Spleen (tissue), 11 donors: ENCODE results near the gene UBLCP1. TPM values are rescaled to one million over a fixed set of nuclear protein-coding genes. Genes with fewer than 3 reads are reported as not detected.
A peak's percentile ranks its signal among the peaks of the same experiment; 100 is the strongest.

Source experiments
- DNase-seq: peaks from one replicate; pipeline ENCODE4 v3.0.0-alpha.2; 2020
- H3K27ac ChIP-seq, 8 donors: fragments of 200-600 bp; sonication (generic) in 7 of 8; 1 replicate in 4 of 8; 2 replicates in 4 of 8; pipeline versions ENCODE4 v1.5.0 to v1.8.0; 2016 to 2021; ENCODE audit warnings: inconsistent platforms in 4 of 8, mild to moderate bottlenecking in 4 of 8, moderate library complexity in 1 of 8
- H3K27me3 ChIP-seq, 7 donors: fragments of 200-600 bp; sonication (generic) in 6 of 7; replicated peaks in 1 of 7; 1 replicate in 4 of 7; 2 replicates in 3 of 7; pipeline versions ENCODE4 v1.5.0 to v1.8.0; 2016 to 2021; ENCODE audit warnings: inconsistent platforms in 3 of 7, mild to moderate bottlenecking in 1 of 7
- H3K36me3 ChIP-seq, 6 donors: fragments of 200-600 bp; sonication (generic) in 5 of 6; 1 replicate in 4 of 6; 2 replicates in 2 of 6; pipeline versions ENCODE4 v1.5.0 to v1.8.0; 2016 to 2021; ENCODE audit warnings: inconsistent platforms in 2 of 6
- H3K4me1 ChIP-seq, 6 donors: fragments of 200-600 bp; sonication (generic) in 5 of 6; 1 replicate in 3 of 6; 2 replicates in 3 of 6; pipeline versions ENCODE4 v1.5.0 to v1.8.0; 2016 to 2021; ENCODE audit warnings: inconsistent platforms in 3 of 6
- H3K4me3 ChIP-seq, 8 donors: fragments of 200-600 bp; sonication (generic) in 7 of 8; 1 replicate in 4 of 8; 2 replicates in 4 of 8; pipeline versions ENCODE4 v1.5.0 to v1.8.0; 2016 to 2021; ENCODE audit warnings: inconsistent platforms in 4 of 8, mild to moderate bottlenecking in 4 of 8, moderate library complexity in 2 of 8
- H3K9me3 ChIP-seq, 8 donors: fragments of 200-600 bp; sonication (generic) in 7 of 8; 1 replicate in 4 of 8; 2 replicates in 4 of 8; pipeline versions ENCODE4 v1.5.0 to v1.8.0; 2016 to 2021; ENCODE audit warnings: inconsistent platforms in 4 of 8
- CTCF ChIP-seq, 11 experiments: fragments of 200-600 bp in 7 of 11; fragments of 450-650 bp in 4 of 11; sonication (generic) in 4 of 11; IDR thresholded peaks in 8 of 11; conservative IDR thresholded peaks in 3 of 11; 1 replicate in 7 of 11; 2 replicates in 4 of 11; pipeline versions ENCODE4 v1.4.0 to v1.8.0; 2016 to 2021; ENCODE audit warnings: antibody characterized with exemption in 11 of 11, inconsistent platforms in 4 of 11, mild to moderate bottlenecking in 1 of 11
- POLR2A ChIP-seq, 3 donors: fragments of 450-650 bp; IDR thresholded peaks; one replicate each; pipeline ENCODE4 v1.5.1; 2017; ENCODE audit warnings: antibody characterized with exemption in 3 of 3, mild to moderate bottlenecking in 1 of 3
- POLR2AphosphoS5 ChIP-seq, 3 donors: sonication (generic); formaldehyde crosslinking; IDR thresholded peaks; one replicate each; pipeline ENCODE4 v1.5.1; 2017; ENCODE audit warnings: antibody characterized with exemption in 3 of 3
- WGBS, 5 donors: extraction: QIAGEN DNeasy Blood & Tissue Kit in 3 of 5; methylation state at CpG; one replicate each; pipeline versions ENCODE4 v1.1.5 to v1.1.7; 2013 to 2018; 5-methylcytosine and 5-hydroxymethylcytosine counted together
- intact Hi-C: fragments of 100-400 bp; cut with DNase I; formaldehyde crosslinking; loops from one replicate; pipeline ENCODE4 v1.15.0; 2023; ENCODE audit warnings: low total_unique reads
- polyA plus RNA-seq, 3 donors: library from polyadenylated mRNA; stranded (reverse); fragments of 200-250 nt; gene quantifications; one replicate each; pipeline ENCODE4 v1.2.1, GENCODE V29; 2013
- total RNA-seq, 7 donors: library from RNA; depleted of rRNA in 3 of 7; stranded (reverse); fragments of >200 nt in 3 of 7; fragmentation: NEBNext Ultra II Directional in 4 of 7; extraction: Animal tissue kit (Norgen Biotek cat#: 25700) in 4 of 7; gene quantifications; one replicate each; pipeline versions ENCODE4 v1.1.0 to v1.2.1, GENCODE V29; 2016 to 2021
- donor health status: healthy with polysubstance abuse.
- donor health status: DM: no; HTN: no; CAD: no; lungs with moderate emphysema.
- donor health status: DM: no; HTN: no; CAD: no.
- donor health status: Bipolar disorder and iron deficiency.
- donor health status: healthy.
- donor health status: DM: no; HTN: no; CAD: no.
- donor health status: DM: yes; HTN: yes; CAD: no.

Gene UBLCP1
- total and polyA plus RNA-seq, 10 donors = 25.4 to 44.8 (median 29.9) TPM

GRCh38 chr5:159241946-159242552 lies 21.0 kb upstream of the UBLCP1 start:
- no peaks in the 10 kb centered on the region for H3K27me3 ChIP-seq
- 10 to 21% (median 16%) methylated on average over 2 of the region's 2 CpGs for WGBS, 5 donors
- H3K4me3 ChIP-seq = no peak overlapping the region
- DNase-seq = no peak
- TF ChIP-seq POLR2AphosphoS5 (IDR thresholded peaks at IDR 0.05) (no peak), CTCF (IDR thresholded peaks at IDR 0.05 in 8 of 11, conservative IDR thresholded peaks at IDR 0.05 in 3 of 11) (no peak), POLR2A (IDR thresholded peaks at IDR 0.05) (no peak)
- H3K27ac ChIP-seq = peak overlapping the region in 1 of 8 donors; percentile 40
- H3K36me3 ChIP-seq = no peaks in the 10 kb centered on the region
- intact Hi-C loops = no loop called here
- H3K9me3 ChIP-seq = no peaks in the 10 kb centered on the region
- H3K4me1 ChIP-seq = peaks cover 0 to 17% (median 9%) of the 10 kb centered on the region in 6 donors

- TF ChIP-seq POLR2A (IDR thresholded peaks at IDR 0.05) (no peak), CTCF (IDR thresholded peaks at IDR 0.05 in 8 of 11, conservative IDR thresholded peaks at IDR 0.05 in 3 of 11) (no peak), POLR2AphosphoS5 (IDR thresholded peaks at IDR 0.05) (no peak)
- peaks cover 0 to 17% (median 9%) of the 10 kb centered on the region in 6 donors for H3K4me1 ChIP-seq
- H3K4me3 ChIP-seq = no peak overlapping the region
- H3K36me3 ChIP-seq = no peaks in the 10 kb centered on the region
- intact Hi-C loops = no loop called here
- no peaks in the 10 kb centered on the region for H3K9me3 ChIP-seq
- peak overlapping the region in 1 of 8 donors; percentile 40 for H3K27ac ChIP-seq
- 26 to 40% (median 31%) methylated on average over 4 of the region's 4 CpGs for WGBS, 5 donors
- DNase-seq = no peak
- no peaks in the 10 kb centered on the region for H3K27me3 ChIP-seq
Observed at GRCh38 chr5:159242656-159243055, 20.4 kb upstream of the UBLCP1 start.

- no peaks in the 10 kb centered on the region for H3K9me3 ChIP-seq
- peak overlapping the region in 1 of 8 donors; percentile 2 for H3K27ac ChIP-seq
- no peak for DNase-seq
- no peaks in the 10 kb centered on the region for H3K27me3 ChIP-seq
- H3K4me1 ChIP-seq = peaks cover 0 to 17% (median 9%) of the 10 kb centered on the region in 6 donors
- no peak for TF ChIP-seq CTCF (IDR thresholded peaks at IDR 0.05 in 8 of 11, conservative IDR thresholded peaks at IDR 0.05 in 3 of 11)
- TF ChIP-seq POLR2AphosphoS5 (IDR thresholded peaks at IDR 0.05) = no peak
- no peak for TF ChIP-seq POLR2A (IDR thresholded peaks at IDR 0.05)
- H3K36me3 ChIP-seq = no peaks in the 10 kb centered on the region
- H3K4me3 ChIP-seq = no peak overlapping the region
- intact Hi-C loops = no loop called here
Observed at GRCh38 chr5:159243385-159243784, 19.7 kb upstream of the UBLCP1 start.

- intact Hi-C loops = no loop called here
- WGBS, 5 donors = 66 to 87% (median 82%) methylated on average over 3 of the region's 3 CpGs
- Histone ChIP-seq H3K9me3 (no peaks in the 10 kb centered on the region), H3K4me3 (no peak overlapping the region), H3K27ac (no peak overlapping the region), H3K4me1 (peaks cover 0 to 17% (median 9%) of the 10 kb centered on the region in 6 donors), H3K27me3 (no peaks in the 10 kb centered on the region), H3K36me3 (no peaks in the 10 kb centered on the region)
- TF ChIP-seq POLR2AphosphoS5 (IDR thresholded peaks at IDR 0.05) = no peak
- no peak for TF ChIP-seq POLR2A (IDR thresholded peaks at IDR 0.05)
- no peak for TF ChIP-seq CTCF (IDR thresholded peaks at IDR 0.05 in 8 of 11, conservative IDR thresholded peaks at IDR 0.05 in 3 of 11)
- no peak for DNase-seq
Observed at GRCh38 chr5:159244163-159244562, 18.9 kb upstream of the UBLCP1 start.
